Measurements from ENCODE around the gene RSPH9.
A peak's percentile ranks its signal among the peaks of the same experiment; 100 is the strongest.

RSPH9 gene

DNA sequence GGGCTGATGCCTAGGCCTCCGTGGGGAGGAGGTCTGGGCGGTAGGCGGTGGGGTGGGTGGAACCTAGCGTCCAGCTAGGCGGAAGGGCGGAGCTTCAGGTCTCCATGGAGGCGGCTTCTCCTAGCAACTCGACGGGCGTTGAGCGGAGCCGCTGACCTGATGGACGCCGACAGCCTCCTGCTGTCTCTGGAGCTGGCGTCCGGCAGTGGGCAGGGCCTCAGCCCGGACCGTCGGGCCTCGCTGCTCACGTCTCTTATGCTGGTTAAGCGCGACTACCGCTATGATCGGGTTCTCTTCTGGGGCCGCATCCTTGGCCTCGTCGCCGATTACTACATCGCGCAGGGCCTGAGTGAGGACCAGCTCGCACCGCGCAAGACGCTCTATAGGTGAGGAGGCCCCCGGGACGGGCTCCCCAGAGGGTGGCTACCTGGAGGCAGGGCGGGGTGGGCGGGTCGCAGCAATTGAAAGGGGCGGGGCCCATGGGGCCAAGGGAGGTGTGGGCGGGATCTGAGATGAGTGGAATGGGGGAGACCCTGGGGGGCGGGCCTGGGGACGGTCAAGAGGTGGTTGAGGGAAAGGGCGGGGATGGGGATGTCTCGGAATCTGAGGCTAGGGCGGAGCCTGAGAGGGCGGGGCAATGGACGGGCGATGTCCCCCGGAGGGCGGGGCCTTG, at the start of gene RSPH9:
TSS of gene RSPH9 (plus strand) at position 97 of the 673 bp plus-strand sequence. CDS start at position 160, 63 bp downstream.
- DNase-seq (ENCODE audit: low spot score), result peak; percentile 25

- DNase-seq (ENCODE audit: low spot score), result no peak
Observed at GRCh38 chr6:43600595-43600994, 44.2 kb upstream of the RSPH9 start.

GRCh38 chr6:43604174-43604573, 40.7 kb upstream of the RSPH9 start:
- peak; percentile 60 for DNase-seq (ENCODE audit: low spot score)

- DNase-seq (ENCODE audit: low spot score), result no peak
Observed at GRCh38 chr6:43606019-43606418, 38.8 kb upstream of the RSPH9 start.

GRCh38 chr6:43608310-43608763, 36.5 kb upstream of the RSPH9 start:
- DNase-seq (ENCODE audit: low spot score), result peak; percentile 70

DNA sequence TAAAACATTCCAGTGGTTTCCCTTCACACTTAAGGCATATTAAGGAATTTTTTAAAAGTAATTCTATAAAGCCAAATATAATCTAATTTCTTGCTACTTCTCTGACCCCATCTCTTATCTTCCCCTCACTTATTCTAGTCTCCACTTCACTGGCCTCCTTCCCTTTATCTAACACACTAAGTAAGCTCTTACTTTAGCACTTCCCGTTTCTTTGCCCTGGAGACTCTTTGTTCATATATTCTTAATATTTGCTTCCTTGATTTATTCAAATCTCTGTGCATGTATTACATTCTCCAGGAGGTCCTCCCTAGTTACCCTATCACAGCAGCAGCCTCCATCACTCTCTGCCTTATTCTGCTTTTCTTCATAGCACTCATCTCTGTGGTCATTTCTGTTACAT, 36.0 kb upstream of the RSPH9 start:
- no peak for DNase-seq (ENCODE audit: low spot score)

- no peak for DNase-seq (ENCODE audit: low spot score)
Observed at GRCh38 chr6:43609402-43609801, 35.4 kb upstream of the RSPH9 start.

GRCh38 chr6:43610431-43610830, 34.4 kb upstream of the RSPH9 start:
- DNase-seq (ENCODE audit: low spot score), result no peak

GRCh38 chr6:43613721-43614395, 31.0 kb upstream of the RSPH9 start:
- DNase-seq (ENCODE audit: low spot score), result no peak

DNA sequence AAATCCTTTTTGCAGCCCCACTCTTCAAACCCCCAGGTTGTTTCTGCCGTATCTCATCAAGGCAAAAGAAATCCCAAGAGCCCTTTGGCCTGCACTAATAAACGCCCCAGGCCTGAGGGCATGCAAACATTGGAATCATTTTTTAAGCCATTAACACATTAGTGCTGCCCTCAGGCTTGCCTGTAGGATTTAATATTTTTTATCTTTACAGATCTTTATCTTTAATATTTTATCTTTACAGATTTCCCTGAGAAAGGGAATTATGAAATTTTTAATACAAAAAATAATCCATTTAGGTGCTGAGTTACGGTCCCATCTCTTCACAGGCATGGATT, 30.5 kb upstream of the RSPH9 start:
- no peak for DNase-seq (ENCODE audit: low spot score)

DNA sequence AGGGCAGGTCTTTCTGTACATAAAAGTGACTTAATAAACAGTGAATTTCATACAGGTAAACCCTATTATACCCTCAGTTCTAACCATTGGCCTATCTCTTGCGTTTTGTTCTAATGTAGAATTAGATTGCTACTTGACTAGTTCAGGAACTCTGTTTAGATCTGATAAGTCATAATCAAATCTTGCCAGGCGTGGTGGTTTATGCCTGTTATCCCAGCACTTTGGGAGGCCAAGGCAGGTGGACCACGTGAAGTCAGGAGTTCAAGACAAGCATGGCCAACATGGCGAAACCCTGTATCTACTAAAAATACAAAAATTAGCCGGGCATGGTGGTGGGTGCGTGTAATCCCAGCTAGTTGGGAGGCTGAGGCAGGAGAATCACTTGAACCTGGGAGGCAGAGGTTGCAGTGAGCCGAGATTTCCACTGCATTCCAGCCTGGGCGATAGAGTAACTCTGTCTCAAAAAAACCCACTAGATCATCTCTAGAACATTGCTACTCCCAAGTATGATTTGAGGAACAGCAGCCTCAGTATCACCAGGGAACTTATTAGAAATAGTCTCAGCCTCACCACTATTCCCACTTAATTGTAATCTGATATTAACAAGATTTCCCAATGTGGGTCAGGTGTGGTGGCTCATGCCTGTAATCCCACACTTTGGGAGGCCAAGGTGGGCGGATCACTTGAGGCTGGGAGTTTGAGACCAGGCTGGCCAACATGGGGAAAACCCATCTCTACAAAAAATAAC, 27.9 kb upstream of the RSPH9 start:
- DNase-seq (ENCODE audit: low spot score), result no peak

- no peak for DNase-seq (ENCODE audit: low spot score)
Observed at GRCh38 chr6:43621078-43621835, 23.6 kb upstream of the RSPH9 start.

GRCh38 chr6:43621836-43622180, 23.0 kb upstream of the RSPH9 start:
- no peak for DNase-seq (ENCODE audit: low spot score)

DNA sequence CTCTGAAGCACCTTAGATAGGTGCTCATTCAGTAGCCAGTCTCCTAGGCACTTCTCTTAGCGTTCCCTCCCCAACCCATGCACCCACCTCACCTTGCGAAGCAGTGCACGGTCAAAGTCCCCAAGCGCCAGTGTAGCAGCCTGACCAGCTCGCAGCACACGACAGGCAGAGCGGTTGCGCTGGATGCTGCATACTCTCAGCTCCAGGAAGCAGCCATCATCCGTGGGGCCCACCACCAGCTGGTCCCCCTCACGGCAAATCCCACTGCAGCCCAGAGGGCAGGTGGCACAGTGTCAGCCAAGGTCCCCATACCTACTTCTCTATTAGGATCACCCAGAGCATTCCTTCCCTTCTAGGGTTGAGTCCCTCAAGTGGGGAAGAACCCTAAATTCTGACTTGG, 22.3 kb upstream of the RSPH9 start:
- DNase-seq (ENCODE audit: low spot score), result no peak

DNA sequence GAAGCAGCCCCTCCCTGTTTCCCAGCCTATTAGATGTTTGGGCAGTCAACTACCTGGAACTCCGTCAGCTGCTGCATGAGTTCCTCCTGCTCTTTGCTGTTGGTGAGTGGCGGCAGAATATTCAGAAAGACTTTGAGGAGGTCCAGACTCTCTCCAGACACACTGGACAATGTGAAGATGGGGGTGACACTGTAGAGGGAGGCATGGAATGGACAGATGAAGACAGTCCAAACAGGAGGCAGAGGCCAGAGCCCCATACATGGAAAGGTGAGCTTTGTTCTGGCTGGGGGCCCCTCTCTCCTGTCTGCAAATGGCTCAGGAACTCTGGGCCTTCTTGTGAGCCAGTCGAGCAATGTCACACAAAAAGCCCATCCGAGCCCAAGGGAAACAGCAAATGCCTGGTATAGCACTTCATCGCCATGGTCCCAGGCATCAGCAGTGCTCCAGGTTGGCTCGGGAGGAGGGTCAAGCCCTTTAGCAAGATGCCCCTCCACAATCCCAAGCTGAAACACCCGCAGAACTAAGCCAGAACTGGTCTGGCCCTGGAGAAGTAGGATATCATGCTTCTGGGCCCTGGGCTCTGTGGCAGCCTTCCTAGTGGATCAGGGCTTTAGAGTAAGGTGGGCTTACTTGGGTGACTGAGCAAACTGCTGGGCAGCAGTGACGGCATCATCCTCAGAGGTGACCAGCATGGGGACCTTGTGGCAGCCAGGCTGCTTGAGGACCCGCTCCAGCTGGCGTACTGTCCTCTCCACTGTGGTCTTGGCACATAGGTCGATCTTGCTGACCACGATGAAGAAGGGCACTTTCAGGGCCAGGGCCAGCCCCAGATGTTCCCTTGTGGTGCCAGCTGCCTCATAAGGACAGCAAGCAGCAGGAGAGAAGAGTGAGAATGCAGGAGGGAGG, 20.7 kb upstream of the RSPH9 start:
- no peak for DNase-seq (ENCODE audit: low spot score)

- DNase-seq (ENCODE audit: low spot score), result no peak
Observed at GRCh38 chr6:43624786-43625288, 20.0 kb upstream of the RSPH9 start.

DNA sequence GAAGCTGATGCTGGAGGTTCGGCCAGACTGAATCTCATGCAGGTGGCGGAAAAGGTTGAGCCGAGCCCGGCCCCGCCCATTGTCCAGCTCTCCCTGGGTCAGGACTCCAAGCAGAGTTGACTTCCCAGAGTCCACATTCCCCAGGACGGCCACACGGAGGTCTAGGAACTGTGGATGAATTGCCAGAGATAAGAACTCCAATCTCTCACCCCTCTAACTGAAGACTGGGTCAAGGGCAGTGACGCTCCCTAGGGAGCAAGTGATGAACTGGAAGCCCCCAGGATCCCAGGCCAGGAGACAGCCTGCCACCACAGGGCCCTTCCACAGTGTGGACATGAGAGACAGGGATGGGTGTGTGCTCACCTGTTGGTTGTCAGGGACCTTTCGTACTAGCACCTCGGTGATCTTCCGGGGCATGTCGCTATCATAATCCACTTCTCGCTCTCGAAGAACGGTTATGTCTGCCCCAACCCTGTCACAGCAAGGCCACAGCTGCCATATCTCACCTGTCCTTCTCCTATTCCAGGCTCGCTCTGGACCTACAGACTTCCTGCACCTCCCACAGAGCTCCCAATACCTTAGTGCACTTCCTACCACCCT, 19.3 kb upstream of the RSPH9 start:
- DNase-seq (ENCODE audit: low spot score), result no peak

- peak; percentile 99 for DNase-seq (ENCODE audit: low spot score)
Observed at GRCh38 chr6:43627008-43627825, 17.6 kb upstream of the RSPH9 start.

GRCh38 chr6:43628393-43629103, 16.3 kb upstream of the RSPH9 start:
- DNase-seq (ENCODE audit: low spot score), result peak; percentile 68
